NCI-H524 treated with DMSO at 0.1 percent for 48 hours (cell line): ENCODE data around the gene MAGED1.
"Not testable (repeated sequence)": the region's sequence is repeated elsewhere in the genome, so short reads cannot be mapped to it uniquely, and the experiment has no call there.

ENCODE experiments used
- DNase-seq: peaks from one replicate; lab custom pipeline; 2025; lab: John Stamatoyannopoulos, UW

MAGED1 gene

GRCh38 chrX:51896626-51897025, 3.2 kb downstream of the MAGED1 start:
- no peak for DNase-seq

- DNase-seq = no peak
Observed at GRCh38 chrX:51899741-51900140, 6.3 kb downstream of the MAGED1 start.

- no peak for DNase-seq
Observed at GRCh38 chrX:51902510-51903050, 9.2 kb downstream of the MAGED1 start.

GRCh38 chrX:51905152-51905551, 11.7 kb downstream of the MAGED1 start:
- not testable (repeated sequence) for DNase-seq

- no peak for DNase-seq
Observed at GRCh38 chrX:51905711-51906110, 12.3 kb downstream of the MAGED1 start.

GRCh38 chrX:51917604-51918003, 24.2 kb downstream of the MAGED1 start:
- no peak for DNase-seq

GRCh38 chrX:51922561-51922960, 29.1 kb downstream of the MAGED1 start:
- no peak for DNase-seq

GRCh38 chrX:51931566-51932150, 38.2 kb downstream of the MAGED1 start:
- DNase-seq = no peak
